ENCODE measurements around the gene DTX3L.

Gene DTX3L

DNA sequence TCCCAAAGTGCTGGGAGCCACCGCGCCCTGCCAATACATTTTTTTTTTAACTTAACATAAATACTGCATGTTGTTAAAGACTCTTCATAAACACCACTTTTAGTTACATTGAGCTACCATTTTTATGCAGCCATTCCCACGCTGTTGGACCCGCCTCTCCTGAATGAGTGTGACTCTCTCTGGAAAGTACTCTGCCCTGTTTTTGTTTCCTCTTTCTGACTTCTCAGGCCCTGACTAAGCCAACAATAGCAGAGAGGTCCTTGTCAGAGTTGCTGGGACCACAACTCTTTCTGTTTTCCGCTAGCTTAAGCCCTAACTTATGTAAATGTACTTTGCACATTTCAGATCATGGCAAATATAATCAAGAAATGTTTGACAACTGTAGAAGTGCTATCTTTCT, 48.6 kb downstream of the DTX3L start:
- TF ChIP-seq EGR1 (IDR thresholded peaks at IDR 0.05) (no peak), RAD21 (IDR thresholded peaks at IDR 0.05; ENCODE audit: low read depth) (no peak), FOXM1 (IDR thresholded peaks at IDR 0.05; ENCODE audit: borderline replicate concordance, low read depth) (no peak), TEAD4 (IDR thresholded peaks at IDR 0.05) (no peak), TAF1 (IDR thresholded peaks at IDR 0.05; ENCODE audit: low read depth) (no peak), EP300 (IDR thresholded peaks at IDR 0.05; ENCODE audit: borderline replicate concordance) (no peak), CREB1 (IDR thresholded peaks at IDR 0.05; ENCODE audit: low read depth) (no peak), CEBPB (IDR thresholded peaks at IDR 0.05) (no peak), ZBTB7A (IDR thresholded peaks at IDR 0.05; ENCODE audit: low read depth) (no peak), NFIC (IDR thresholded peaks at IDR 0.05) (no peak), TCF12 (IDR thresholded peaks at IDR 0.05; ENCODE audit: low read depth) (no peak), YY1 (IDR thresholded peaks at IDR 0.05; ENCODE audit: low read depth) (no peak)
- TF ChIP-seq, protein P1, sequence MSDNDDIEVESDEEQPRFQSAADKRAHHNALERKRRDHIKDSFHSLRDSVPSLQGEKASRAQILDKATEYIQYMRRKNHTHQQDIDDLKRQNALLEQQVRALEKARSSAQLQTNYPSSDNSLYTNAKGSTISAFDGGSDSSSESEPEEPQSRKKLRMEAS (IDR thresholded peaks at IDR 0.05): no peak
- TF ChIP-seq, protein P2, sequence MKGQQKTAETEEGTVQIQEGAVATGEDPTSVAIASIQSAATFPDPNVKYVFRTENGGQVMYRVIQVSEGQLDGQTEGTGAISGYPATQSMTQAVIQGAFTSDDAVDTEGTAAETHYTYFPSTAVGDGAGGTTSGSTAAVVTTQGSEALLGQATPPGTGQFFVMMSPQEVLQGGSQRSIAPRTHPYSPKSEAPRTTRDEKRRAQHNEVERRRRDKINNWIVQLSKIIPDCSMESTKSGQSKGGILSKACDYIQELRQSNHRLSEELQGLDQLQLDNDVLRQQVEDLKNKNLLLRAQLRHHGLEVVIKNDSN (IDR thresholded peaks at IDR 0.05): no peak
- TF ChIP-seq, protein P3, sequence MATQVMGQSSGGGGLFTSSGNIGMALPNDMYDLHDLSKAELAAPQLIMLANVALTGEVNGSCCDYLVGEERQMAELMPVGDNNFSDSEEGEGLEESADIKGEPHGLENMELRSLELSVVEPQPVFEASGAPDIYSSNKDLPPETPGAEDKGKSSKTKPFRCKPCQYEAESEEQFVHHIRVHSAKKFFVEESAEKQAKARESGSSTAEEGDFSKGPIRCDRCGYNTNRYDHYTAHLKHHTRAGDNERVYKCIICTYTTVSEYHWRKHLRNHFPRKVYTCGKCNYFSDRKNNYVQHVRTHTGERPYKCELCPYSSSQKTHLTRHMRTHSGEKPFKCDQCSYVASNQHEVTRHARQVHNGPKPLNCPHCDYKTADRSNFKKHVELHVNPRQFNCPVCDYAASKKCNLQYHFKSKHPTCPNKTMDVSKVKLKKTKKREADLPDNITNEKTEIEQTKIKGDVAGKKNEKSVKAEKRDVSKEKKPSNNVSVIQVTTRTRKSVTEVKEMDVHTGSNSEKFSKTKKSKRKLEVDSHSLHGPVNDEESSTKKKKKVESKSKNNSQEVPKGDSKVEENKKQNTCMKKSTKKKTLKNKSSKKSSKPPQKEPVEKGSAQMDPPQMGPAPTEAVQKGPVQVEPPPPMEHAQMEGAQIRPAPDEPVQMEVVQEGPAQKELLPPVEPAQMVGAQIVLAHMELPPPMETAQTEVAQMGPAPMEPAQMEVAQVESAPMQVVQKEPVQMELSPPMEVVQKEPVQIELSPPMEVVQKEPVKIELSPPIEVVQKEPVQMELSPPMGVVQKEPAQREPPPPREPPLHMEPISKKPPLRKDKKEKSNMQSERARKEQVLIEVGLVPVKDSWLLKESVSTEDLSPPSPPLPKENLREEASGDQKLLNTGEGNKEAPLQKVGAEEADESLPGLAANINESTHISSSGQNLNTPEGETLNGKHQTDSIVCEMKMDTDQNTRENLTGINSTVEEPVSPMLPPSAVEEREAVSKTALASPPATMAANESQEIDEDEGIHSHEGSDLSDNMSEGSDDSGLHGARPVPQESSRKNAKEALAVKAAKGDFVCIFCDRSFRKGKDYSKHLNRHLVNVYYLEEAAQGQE (IDR thresholded peaks at IDR 0.05; ENCODE audit: low read depth): no peak

DNA sequence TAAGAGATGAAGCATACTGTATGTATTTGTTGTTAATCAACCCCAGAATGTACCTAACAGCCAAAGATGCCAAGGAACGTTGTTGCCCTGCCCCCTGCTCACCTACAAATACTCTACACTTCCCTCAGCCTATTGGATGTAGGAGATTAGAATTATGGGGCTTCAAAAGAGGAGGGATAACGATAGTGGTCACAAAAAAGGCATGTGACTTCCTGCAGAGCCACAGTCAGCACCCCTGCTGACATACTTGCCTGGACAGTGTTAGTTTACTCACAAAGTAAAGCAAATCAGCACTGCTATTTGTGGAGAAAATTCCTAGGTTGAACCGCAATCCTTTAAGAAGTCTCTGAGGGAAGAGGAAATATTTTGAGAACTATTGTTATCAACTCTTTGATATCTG, 51.2 kb downstream of the DTX3L start:
- TF ChIP-seq EGR1 (IDR thresholded peaks at IDR 0.05) (no peak), TAF1 (IDR thresholded peaks at IDR 0.05; ENCODE audit: low read depth) (no peak), TCF12 (IDR thresholded peaks at IDR 0.05; ENCODE audit: low read depth) (no peak), FOXM1 (IDR thresholded peaks at IDR 0.05; ENCODE audit: borderline replicate concordance, low read depth) (no peak), ZBTB7A (IDR thresholded peaks at IDR 0.05; ENCODE audit: low read depth) (no peak), YY1 (IDR thresholded peaks at IDR 0.05; ENCODE audit: low read depth) (no peak), RAD21 (IDR thresholded peaks at IDR 0.05; ENCODE audit: low read depth) (no peak), EP300 (IDR thresholded peaks at IDR 0.05; ENCODE audit: borderline replicate concordance) (no peak), NFIC (IDR thresholded peaks at IDR 0.05) (no peak), TEAD4 (IDR thresholded peaks at IDR 0.05) (no peak), CEBPB (IDR thresholded peaks at IDR 0.05) (no peak), CREB1 (IDR thresholded peaks at IDR 0.05; ENCODE audit: low read depth) (no peak)
- TF ChIP-seq, protein P2 (IDR thresholded peaks at IDR 0.05): no peak
- TF ChIP-seq, protein P1 (IDR thresholded peaks at IDR 0.05): no peak
- TF ChIP-seq, protein P3 (IDR thresholded peaks at IDR 0.05; ENCODE audit: low read depth): no peak

DNA sequence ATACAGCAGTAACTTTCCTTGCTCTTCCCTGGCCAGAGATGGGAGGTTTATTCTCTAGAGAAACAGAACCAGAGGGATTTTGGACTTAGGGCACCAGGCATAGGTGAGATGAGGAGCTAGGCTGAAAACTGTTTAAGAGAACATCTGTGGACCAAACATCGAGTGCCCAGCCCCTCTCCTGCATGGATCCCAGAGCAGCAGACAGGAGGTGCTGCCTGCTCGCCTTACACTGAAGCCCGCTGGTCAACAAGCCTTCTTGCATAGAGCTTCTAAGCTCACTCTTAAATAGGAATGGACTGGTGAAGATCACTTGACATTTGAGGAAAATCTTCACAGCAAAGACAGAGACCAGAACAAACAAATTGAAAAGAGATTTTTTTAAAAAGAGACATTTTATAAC, 54.5 kb downstream of the DTX3L start:
- TF ChIP-seq, protein P1 (IDR thresholded peaks at IDR 0.05): no peak
- TF ChIP-seq CREB1 (IDR thresholded peaks at IDR 0.05; ENCODE audit: low read depth) (no peak), RAD21 (IDR thresholded peaks at IDR 0.05; ENCODE audit: low read depth) (no peak), ZBTB7A (IDR thresholded peaks at IDR 0.05; ENCODE audit: low read depth) (no peak), EP300 (IDR thresholded peaks at IDR 0.05; ENCODE audit: borderline replicate concordance) (no peak), TEAD4 (IDR thresholded peaks at IDR 0.05) (no peak), NFIC (IDR thresholded peaks at IDR 0.05) (no peak), FOXM1 (IDR thresholded peaks at IDR 0.05; ENCODE audit: borderline replicate concordance, low read depth) (no peak), EGR1 (IDR thresholded peaks at IDR 0.05) (no peak), CEBPB (IDR thresholded peaks at IDR 0.05) (no peak), TCF12 (IDR thresholded peaks at IDR 0.05; ENCODE audit: low read depth) (no peak), YY1 (IDR thresholded peaks at IDR 0.05; ENCODE audit: low read depth) (no peak), TAF1 (IDR thresholded peaks at IDR 0.05; ENCODE audit: low read depth) (no peak)
- TF ChIP-seq, protein P3 (IDR thresholded peaks at IDR 0.05; ENCODE audit: low read depth): no peak
- TF ChIP-seq, protein P2 (IDR thresholded peaks at IDR 0.05): no peak

All from Ishikawa (cell line).